Measurements from ENCODE around the gene ENDOV.

ENDOV gene

GRCh38 chr17:80421381-80422090, 6.6 kb downstream of the ENDOV start:
- TF ChIP-seq, protein P1, sequence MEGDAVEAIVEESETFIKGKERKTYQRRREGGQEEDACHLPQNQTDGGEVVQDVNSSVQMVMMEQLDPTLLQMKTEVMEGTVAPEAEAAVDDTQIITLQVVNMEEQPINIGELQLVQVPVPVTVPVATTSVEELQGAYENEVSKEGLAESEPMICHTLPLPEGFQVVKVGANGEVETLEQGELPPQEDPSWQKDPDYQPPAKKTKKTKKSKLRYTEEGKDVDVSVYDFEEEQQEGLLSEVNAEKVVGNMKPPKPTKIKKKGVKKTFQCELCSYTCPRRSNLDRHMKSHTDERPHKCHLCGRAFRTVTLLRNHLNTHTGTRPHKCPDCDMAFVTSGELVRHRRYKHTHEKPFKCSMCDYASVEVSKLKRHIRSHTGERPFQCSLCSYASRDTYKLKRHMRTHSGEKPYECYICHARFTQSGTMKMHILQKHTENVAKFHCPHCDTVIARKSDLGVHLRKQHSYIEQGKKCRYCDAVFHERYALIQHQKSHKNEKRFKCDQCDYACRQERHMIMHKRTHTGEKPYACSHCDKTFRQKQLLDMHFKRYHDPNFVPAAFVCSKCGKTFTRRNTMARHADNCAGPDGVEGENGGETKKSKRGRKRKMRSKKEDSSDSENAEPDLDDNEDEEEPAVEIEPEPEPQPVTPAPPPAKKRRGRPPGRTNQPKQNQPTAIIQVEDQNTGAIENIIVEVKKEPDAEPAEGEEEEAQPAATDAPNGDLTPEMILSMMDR (IDR thresholded peaks at IDR 0.05; ENCODE audit: low read depth, low read length): no peak
- in situ Hi-C loops (cut with HindIII; ENCODE audit: low sequenced_read_pairs): no loop called here
- no peak overlapping the region for H3K4me3 ChIP-seq (ENCODE audit: low read depth, low read length)
- no peak for DNase-seq (ENCODE audit: low read depth, low spot score)

DNA sequence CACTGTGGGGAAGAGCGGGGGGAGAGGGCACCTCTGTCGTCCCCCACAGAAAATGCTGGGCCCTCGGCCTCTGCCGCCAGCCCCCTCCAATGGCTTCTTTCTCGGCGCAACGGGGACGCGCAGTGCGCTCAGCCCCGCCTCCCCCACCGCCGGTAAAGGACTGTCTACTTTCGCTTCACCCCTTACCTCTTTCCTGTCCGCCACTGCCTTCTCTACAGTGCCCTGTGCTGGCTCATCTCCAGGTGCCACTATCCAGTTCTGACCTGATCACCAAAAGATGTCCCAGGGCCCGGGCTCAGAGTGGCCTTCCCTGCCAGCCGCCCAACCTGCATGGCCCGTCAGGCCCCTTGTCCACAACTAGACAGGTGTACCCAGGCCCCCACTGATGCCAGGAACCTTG, 7.3 kb downstream of the ENDOV start:
- in situ Hi-C loops (cut with HindIII; ENCODE audit: low sequenced_read_pairs): no loop called here
- no peak overlapping the region for H3K4me3 ChIP-seq (ENCODE audit: low read depth, low read length)
- TF ChIP-seq, protein P1 (IDR thresholded peaks at IDR 0.05; ENCODE audit: low read depth, low read length): no peak
- DNase-seq (ENCODE audit: low read depth, low spot score): no peak

DNA sequence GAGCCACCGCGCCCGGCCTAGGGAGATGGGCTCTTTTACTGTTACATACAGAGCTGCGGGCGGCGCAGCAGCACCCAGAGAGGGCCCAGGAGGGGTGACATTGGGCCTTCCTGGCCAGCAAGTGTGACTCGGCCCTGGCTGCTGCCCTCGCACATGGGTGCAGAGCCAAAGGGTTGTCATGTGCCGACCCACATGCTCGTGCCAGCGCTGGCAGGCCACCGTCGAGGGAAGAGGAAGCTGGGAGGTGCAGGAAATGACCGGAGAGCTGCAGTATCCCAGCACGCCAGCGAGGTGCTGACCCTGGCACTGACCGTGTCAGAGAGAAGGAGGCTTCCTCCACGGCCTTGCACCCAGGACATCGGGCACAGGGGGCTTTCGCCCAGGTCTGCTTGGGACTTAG, 8.0 kb downstream of the ENDOV start:
- DNase-seq (ENCODE audit: low read depth, low spot score): no peak
- TF ChIP-seq, protein P1 (IDR thresholded peaks at IDR 0.05; ENCODE audit: low read depth, low read length): no peak
- H3K4me3 ChIP-seq (ENCODE audit: low read depth, low read length): no peak overlapping the region
- in situ Hi-C loops (cut with HindIII; ENCODE audit: low sequenced_read_pairs): no loop called here

- no peak overlapping the region for H3K4me3 ChIP-seq (ENCODE audit: low read depth, low read length)
- TF ChIP-seq, protein P1 (IDR thresholded peaks at IDR 0.05; ENCODE audit: low read depth, low read length): no peak
- in situ Hi-C loops (cut with HindIII; ENCODE audit: low sequenced_read_pairs): no loop called here
These were observed 8.7 kb downstream of the ENDOV start for GRCh38 chr17:80423536-80424225.

DNA sequence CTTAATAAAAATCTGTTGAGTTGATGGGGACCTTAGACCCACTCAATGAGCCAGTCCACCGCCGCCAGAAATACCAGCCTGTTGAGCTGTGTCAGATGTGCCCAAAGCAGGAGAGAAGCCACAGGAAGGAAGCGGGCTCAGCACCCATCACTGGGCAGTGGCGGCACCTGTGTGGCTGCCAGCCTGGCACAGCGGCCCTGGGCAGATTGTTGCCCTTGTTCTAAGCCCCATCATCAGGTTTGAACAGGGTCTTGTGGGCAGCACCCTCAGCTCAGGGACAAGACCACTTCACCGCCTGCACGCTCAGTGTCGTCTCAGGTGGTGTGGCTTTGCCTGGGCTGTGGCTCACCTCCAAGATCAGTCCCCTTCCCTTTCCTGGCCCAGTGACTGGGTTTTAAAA, 9.3 kb downstream of the ENDOV start:
- in situ Hi-C loops (cut with HindIII; ENCODE audit: low sequenced_read_pairs): no loop called here
- no peak overlapping the region for H3K4me3 ChIP-seq (ENCODE audit: low read depth, low read length)
- no peak for DNase-seq (ENCODE audit: low read depth, low spot score)
- TF ChIP-seq, protein P1 (IDR thresholded peaks at IDR 0.05; ENCODE audit: low read depth, low read length): no peak

More at GRCh38 chr17:80423536-80424225, 8.7 kb downstream of the ENDOV start:
- no peak for DNase-seq (ENCODE audit: low read depth, low spot score)

- H3K4me3 ChIP-seq (ENCODE audit: low read depth, low read length): no peak overlapping the region
- TF ChIP-seq, protein P1 (IDR thresholded peaks at IDR 0.05; ENCODE audit: low read depth, low read length): no peak
- no peak for DNase-seq (ENCODE audit: low read depth, low spot score)
- in situ Hi-C loops (cut with HindIII; ENCODE audit: low sequenced_read_pairs): no loop called here
These were observed 10.2 kb downstream of the ENDOV start for GRCh38 chr17:80424878-80425765.

Measured in astrocyte of the spinal cord (primary cell).